ENCODE measurements around the gene IRX5.

Gene IRX5

GRCh38 chr16:54940279-54940604 is 9.6 kb downstream of the IRX5 start:
- Histone ChIP-seq H3K27me3 (ENCODE audit: insufficient read depth, low read length) (no peaks in the 10 kb centered on the region), H3K27ac (ENCODE audit: low read depth, low read length, poor library complexity, severe bottlenecking) (no peak overlapping the region), H3K79me2 (ENCODE audit: insufficient read depth, low read length) (no peaks in the 10 kb centered on the region), H3K4me3 (ENCODE audit: low read depth, low read length, poor library complexity, severe bottlenecking) (no peak overlapping the region), H3K9ac (ENCODE audit: low read length) (no peak overlapping the region), H4K20me1 (ENCODE audit: insufficient read depth, low read length) (no peaks in the 10 kb centered on the region), H3K4me2 (ENCODE audit: low read length) (no peak overlapping the region), H3K9me2 (ENCODE audit: low read depth, low read length) (no peaks in the 10 kb centered on the region), H3K36me3 (ENCODE audit: insufficient read depth, low read length) (no peaks in the 10 kb centered on the region), H3K9me3 (ENCODE audit: low read length) (no peaks in the 10 kb centered on the region), H2AFZ (ENCODE audit: low read length) (no peak overlapping the region), H3F3A (ENCODE audit: insufficient read depth, low read length) (no peaks in the 10 kb centered on the region), H3K4me1 (ENCODE audit: insufficient read depth, low read length, severe bottlenecking) (no peaks in the 10 kb centered on the region)
- TF ChIP-seq, protein P1, sequence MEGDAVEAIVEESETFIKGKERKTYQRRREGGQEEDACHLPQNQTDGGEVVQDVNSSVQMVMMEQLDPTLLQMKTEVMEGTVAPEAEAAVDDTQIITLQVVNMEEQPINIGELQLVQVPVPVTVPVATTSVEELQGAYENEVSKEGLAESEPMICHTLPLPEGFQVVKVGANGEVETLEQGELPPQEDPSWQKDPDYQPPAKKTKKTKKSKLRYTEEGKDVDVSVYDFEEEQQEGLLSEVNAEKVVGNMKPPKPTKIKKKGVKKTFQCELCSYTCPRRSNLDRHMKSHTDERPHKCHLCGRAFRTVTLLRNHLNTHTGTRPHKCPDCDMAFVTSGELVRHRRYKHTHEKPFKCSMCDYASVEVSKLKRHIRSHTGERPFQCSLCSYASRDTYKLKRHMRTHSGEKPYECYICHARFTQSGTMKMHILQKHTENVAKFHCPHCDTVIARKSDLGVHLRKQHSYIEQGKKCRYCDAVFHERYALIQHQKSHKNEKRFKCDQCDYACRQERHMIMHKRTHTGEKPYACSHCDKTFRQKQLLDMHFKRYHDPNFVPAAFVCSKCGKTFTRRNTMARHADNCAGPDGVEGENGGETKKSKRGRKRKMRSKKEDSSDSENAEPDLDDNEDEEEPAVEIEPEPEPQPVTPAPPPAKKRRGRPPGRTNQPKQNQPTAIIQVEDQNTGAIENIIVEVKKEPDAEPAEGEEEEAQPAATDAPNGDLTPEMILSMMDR (IDR thresholded peaks at IDR 0.05; ENCODE audit: low read length) = no peak
- TF ChIP-seq EZH2 (IDR thresholded peaks at IDR 0.05; ENCODE audit: borderline replicate concordance, low read length) = no peak

- no peaks in the 10 kb centered on the region for H3K4me1 ChIP-seq (ENCODE audit: insufficient read depth, low read length, severe bottlenecking)
- H2AFZ ChIP-seq (ENCODE audit: low read length) = no peak overlapping the region
- TF ChIP-seq, protein P1 (IDR thresholded peaks at IDR 0.05; ENCODE audit: low read length) = peak; percentile 10; the same call in 1 of the 2 replicates
- no peak for TF ChIP-seq EZH2 (IDR thresholded peaks at IDR 0.05; ENCODE audit: borderline replicate concordance, low read length)
- H3K79me2 ChIP-seq (ENCODE audit: insufficient read depth, low read length) = no peaks in the 10 kb centered on the region
- no peaks in the 10 kb centered on the region for H4K20me1 ChIP-seq (ENCODE audit: insufficient read depth, low read length)
- no peaks in the 10 kb centered on the region for H3K9me3 ChIP-seq (ENCODE audit: low read length)
- no peaks in the 10 kb centered on the region for H3K27me3 ChIP-seq (ENCODE audit: insufficient read depth, low read length)
- no peaks in the 10 kb centered on the region for H3K9me2 ChIP-seq (ENCODE audit: low read depth, low read length)
- no peak overlapping the region for H3K9ac ChIP-seq (ENCODE audit: low read length)
- no peak overlapping the region for H3K4me2 ChIP-seq (ENCODE audit: low read length)
- no peaks in the 10 kb centered on the region for H3F3A ChIP-seq (ENCODE audit: insufficient read depth, low read length)
- no peak overlapping the region for H3K4me3 ChIP-seq (ENCODE audit: low read depth, low read length, poor library complexity, severe bottlenecking)
- H3K27ac ChIP-seq (ENCODE audit: low read depth, low read length, poor library complexity, severe bottlenecking) = no peak overlapping the region
- no peaks in the 10 kb centered on the region for H3K36me3 ChIP-seq (ENCODE audit: insufficient read depth, low read length)
These were observed 11.8 kb downstream of the IRX5 start for GRCh38 chr16:54942353-54942943.

GRCh38 chr16:54944002-54944401 is 13.3 kb downstream of the IRX5 start:
- H3K27ac ChIP-seq (ENCODE audit: low read depth, low read length, poor library complexity, severe bottlenecking) = no peak overlapping the region
- H2AFZ ChIP-seq (ENCODE audit: low read length) = no peak overlapping the region
- no peaks in the 10 kb centered on the region for H3K4me1 ChIP-seq (ENCODE audit: insufficient read depth, low read length, severe bottlenecking)
- no peaks in the 10 kb centered on the region for H3K9me2 ChIP-seq (ENCODE audit: low read depth, low read length)
- no peaks in the 10 kb centered on the region for H3F3A ChIP-seq (ENCODE audit: insufficient read depth, low read length)
- H3K9ac ChIP-seq (ENCODE audit: low read length) = no peak overlapping the region
- H3K27me3 ChIP-seq (ENCODE audit: insufficient read depth, low read length) = no peaks in the 10 kb centered on the region
- H3K79me2 ChIP-seq (ENCODE audit: insufficient read depth, low read length) = no peaks in the 10 kb centered on the region
- no peaks in the 10 kb centered on the region for H3K36me3 ChIP-seq (ENCODE audit: insufficient read depth, low read length)
- no peaks in the 10 kb centered on the region for H4K20me1 ChIP-seq (ENCODE audit: insufficient read depth, low read length)
- no peaks in the 10 kb centered on the region for H3K9me3 ChIP-seq (ENCODE audit: low read length)
- no peak overlapping the region for H3K4me2 ChIP-seq (ENCODE audit: low read length)
- TF ChIP-seq EZH2 (IDR thresholded peaks at IDR 0.05; ENCODE audit: borderline replicate concordance, low read length) = no peak
- TF ChIP-seq, protein P1 (IDR thresholded peaks at IDR 0.05; ENCODE audit: low read length) = no peak
- no peak overlapping the region for H3K4me3 ChIP-seq (ENCODE audit: low read depth, low read length, poor library complexity, severe bottlenecking)

All from OCI-LY1 (cell line).